ENCODE results near the gene GPATCH4. TPM values are rescaled to one million over a fixed set of nuclear protein-coding genes. Genes with fewer than 3 reads are reported as not detected.

Gene GPATCH4
- total RNA-seq, 2 experiments from 2014 or later: 33.3 to 51.6 TPM

GRCh38 chr1:156592158-156592909 lies 8.9 kb downstream of the GPATCH4 start:
- peak overlapping the region; percentile 50 for H3K27ac ChIP-seq (ENCODE audit: low read depth, low read length, poor library complexity, severe bottlenecking)
- peak overlapping the region; percentile 82 for H3K4me2 ChIP-seq (ENCODE audit: low read length)
- H3K9me2 ChIP-seq (ENCODE audit: insufficient read depth, low read length): no peaks in the 10 kb centered on the region
- no peaks in the 10 kb centered on the region for H3K79me2 ChIP-seq (ENCODE audit: insufficient read depth, low read depth, low read length)
- POLR2A ChIA-PET: interaction anchor here (1.0 to 2.5 kb wide), 4 partner anchors 9 to 137 kb away, joined by 3 to 27 read pairs (median 4); partner anchors contain the start of gene GPATCH4
- intact Hi-C loops (cut with micrococcal nuclease; ENCODE audit: unreplicated experiment): no loop called here
- H3K4me1 ChIP-seq (ENCODE audit: insufficient read depth, low read length, poor library complexity, severe bottlenecking): peaks cover 27% of the 10 kb centered on the region
- peaks cover 49% of the 10 kb centered on the region for H3K36me3 ChIP-seq (ENCODE audit: insufficient read depth, low read length)
- H2AFZ ChIP-seq (ENCODE audit: low read length): no peak overlapping the region; the same call in 1 of the 2 replicates
- no peaks in the 10 kb centered on the region for H4K20me1 ChIP-seq (ENCODE audit: insufficient read depth, low read length)
- no peaks in the 10 kb centered on the region for H3K9me3 ChIP-seq (ENCODE audit: low read length)
- peak overlapping the region; percentile 89 for H3K4me3 ChIP-seq (ENCODE audit: low read depth, low read length, poor library complexity, severe bottlenecking)
- no peak for TF ChIP-seq CTCF (conservative IDR thresholded peaks at IDR 0.05; ENCODE audit: low read length)
- TF ChIP-seq EZH2phosphoT487 (IDR thresholded peaks at IDR 0.05; ENCODE audit: borderline replicate concordance, low read depth, low read length): no peak
- no peak for DNase-seq (ENCODE audit: low spot score)
- CTCF ChIA-PET (ENCODE audit: unreplicated experiment): interaction anchor here (0.6 to 1.1 kb wide), 3 partner anchors 10 to 12 kb away, joined by 3 to 5 read pairs (median 4); no protein-coding TSS in a partner anchor
- TSS peak; percentile 39 for BruUV-seq (replicated peaks)

GRCh38 chr1:156591432-156592157 lies 9.7 kb downstream of the GPATCH4 start, which contains the start of gene NAXE:
NAXE (plus strand) TSS chr1:156591776; CDS start chr1:156591805, 29 bp downstream.
- peaks cover 27% of the 10 kb centered on the region for H3K4me1 ChIP-seq (ENCODE audit: insufficient read depth, low read length, poor library complexity, severe bottlenecking)
- 0 out of 2 replicates have a peak, but pooled peaks have one; percentile 26 for TF ChIP-seq CTCF (conservative IDR thresholded peaks at IDR 0.05; ENCODE audit: low read length)
- TF ChIP-seq EZH2phosphoT487 (IDR thresholded peaks at IDR 0.05; ENCODE audit: borderline replicate concordance, low read depth, low read length): no peak
- peak within 1 kb of the TSS; percentile 89 for H3K4me3 ChIP-seq (ENCODE audit: low read depth, low read length, poor library complexity, severe bottlenecking)
- no peaks in the 10 kb centered on the region for H3K79me2 ChIP-seq (ENCODE audit: insufficient read depth, low read depth, low read length)
- peak within 1 kb of the TSS; percentile 50 for H3K27ac ChIP-seq (ENCODE audit: low read depth, low read length, poor library complexity, severe bottlenecking)
- peak; percentile 78 for DNase-seq (ENCODE audit: low spot score)
- H3K9me3 ChIP-seq (ENCODE audit: low read length): no peaks in the 10 kb centered on the region
- peaks cover 42% of the 10 kb centered on the region for H3K36me3 ChIP-seq (ENCODE audit: insufficient read depth, low read length)
- BruUV-seq (replicated peaks): no TSS peak
- peak within 1 kb of the TSS; percentile 82 for H3K4me2 ChIP-seq (ENCODE audit: low read length)
- ChIA-PET POLR2A (interaction anchor here (0.7 to 2.5 kb wide), 11 partner anchors 10 to 136 kb away, joined by 3 to 27 read pairs (median 4); partner anchors contain the start of gene GPATCH4), CTCF (ENCODE audit: unreplicated experiment) (interaction anchor here (0.6 to 1.1 kb wide), 7 partner anchors 9 to 90 kb away, joined by 3 to 6 read pairs (median 3); no protein-coding TSS in a partner anchor)
- no peaks in the 10 kb centered on the region for H3K9me2 ChIP-seq (ENCODE audit: insufficient read depth, low read length)
- intact Hi-C loops (cut with micrococcal nuclease; ENCODE audit: unreplicated experiment): no loop called here
- peak within 1 kb of the TSS; percentile 76; the same call in 1 of the 2 replicates for H2AFZ ChIP-seq (ENCODE audit: low read length)
- no peaks in the 10 kb centered on the region for H4K20me1 ChIP-seq (ENCODE audit: insufficient read depth, low read length)
